HG02642 (cell line): ENCODE measurements around the gene GRM8.
"Not testable (repeated sequence)": the region's sequence is repeated elsewhere in the genome, so short reads cannot be mapped to it uniquely, and the experiment has no call there.

ENCODE experiments used
- ATAC-seq: cut with Tn5 transposase; IDR thresholded peaks from one replicate; pipeline ENCODE4 v1.9.1; 2021; ENCODE audit warnings: mild to moderate bottlenecking; ENCODE audit not compliant: unreplicated experiment, poor library complexity

Gene GRM8

GRCh38 chr7:126948664-126949063 is 304.1 kb downstream of the GRM8 start:
- ATAC-seq = peak; percentile 85

GRCh38 chr7:126940723-126941307 is 311.9 kb downstream of the GRM8 start:
- no peak for ATAC-seq

GRCh38 chr7:126937171-126937570 is 315.6 kb downstream of the GRM8 start:
- no peak for ATAC-seq

GRCh38 chr7:126931581-126931980 is 321.2 kb downstream of the GRM8 start:
- ATAC-seq = no peak

- ATAC-seq = no peak
Observed at GRCh38 chr7:126930166-126930565, 322.6 kb downstream of the GRM8 start.

- ATAC-seq = no peak
Observed at GRCh38 chr7:126924477-126924876, 328.3 kb downstream of the GRM8 start.

- peak; percentile 43 for ATAC-seq
Observed at GRCh38 chr7:126911627-126912026, 341.1 kb downstream of the GRM8 start.

- ATAC-seq = not testable (repeated sequence)
Observed at GRCh38 chr7:126908564-126908963, 344.2 kb downstream of the GRM8 start.

- not testable (repeated sequence) for ATAC-seq
Observed at GRCh38 chr7:126907657-126908056, 345.1 kb downstream of the GRM8 start.

- not testable (repeated sequence) for ATAC-seq
Observed at GRCh38 chr7:126905255-126905654, 347.5 kb downstream of the GRM8 start.

GRCh38 chr7:126901041-126901765 is 351.5 kb downstream of the GRM8 start:
- ATAC-seq = not testable (repeated sequence)

- not testable (repeated sequence) for ATAC-seq
Observed at GRCh38 chr7:126887980-126888379, 364.8 kb downstream of the GRM8 start.

- not testable (repeated sequence) for ATAC-seq
Observed at GRCh38 chr7:126887560-126887959, 365.2 kb downstream of the GRM8 start.

- not testable (repeated sequence) for ATAC-seq
Observed at GRCh38 chr7:126882730-126883129, 370.0 kb downstream of the GRM8 start.

- not testable (repeated sequence) for ATAC-seq
Observed at GRCh38 chr7:126881908-126882307, 370.8 kb downstream of the GRM8 start.

GRCh38 chr7:126881315-126881714 is 371.4 kb downstream of the GRM8 start:
- ATAC-seq = no peak

- ATAC-seq = not testable (repeated sequence)
Observed at GRCh38 chr7:126876536-126876935, 376.2 kb downstream of the GRM8 start.

GRCh38 chr7:126856691-126857291 is 395.9 kb downstream of the GRM8 start:
- ATAC-seq = peak; percentile 75

- no peak for ATAC-seq
Observed at GRCh38 chr7:126845331-126845730, 407.4 kb downstream of the GRM8 start.

- no peak for ATAC-seq
Observed at GRCh38 chr7:126843883-126844282, 408.9 kb downstream of the GRM8 start.

- ATAC-seq = no peak
Observed at GRCh38 chr7:126843336-126843735, 409.4 kb downstream of the GRM8 start.
